HepG2 (cell line): Measurements from ENCODE around the gene PDIA6. TPM values are rescaled to one million over a fixed set of nuclear protein-coding genes. Genes with fewer than 3 reads are reported as not detected.

Experiments
- ATM ChIP-seq: fragments of 450-650 bp; IDR thresholded peaks from 2 replicates; pipeline ENCODE4 v1.7.1; 2017; ENCODE audit warnings: mild to moderate bottlenecking, borderline replicate concordance
- MED1 ChIP-seq: sonication (generic); formaldehyde crosslinking; IDR thresholded peaks from 2 replicates; pipeline ENCODE4 v1.4.0; 2020; ENCODE audit warnings: missing genetic modification reagents
- NKX3-1 ChIP-seq: sonication (generic); formaldehyde crosslinking; IDR thresholded peaks from 2 replicates; pipeline ENCODE4 v1.5.0; 2020; ENCODE audit warnings: missing genetic modification reagents
- ZBTB2 ChIP-seq: sonication (generic); formaldehyde crosslinking; IDR thresholded peaks from 2 replicates; pipeline ENCODE4 v1.8.0; 2022; ENCODE audit warnings: low read depth, missing genetic modification reagents
- ZC3H4 ChIP-seq: sonication (generic); formaldehyde crosslinking; IDR thresholded peaks from 2 replicates; pipeline ENCODE4 v1.4.0; 2020; ENCODE audit warnings: missing genetic modification reagents, borderline replicate concordance
- ZFP1 ChIP-seq: IDR thresholded peaks from 2 replicates; pipeline ENCODE4 v1.6.1; 2016
- ZNF687 ChIP-seq: sonication (generic); formaldehyde crosslinking; IDR thresholded peaks from 2 replicates; pipeline ENCODE4 v1.5.1; 2020; ENCODE audit warnings: mild to moderate bottlenecking, missing genetic modification reagents, moderate library complexity
- polyA plus RNA-seq, 8 experiments: library from polyadenylated mRNA; depleted of rRNA in 3 of 8; stranded (reverse) in 7 of 8; unstranded in 1 of 8; fragments of >200 nt; fragmentation: Illumina TruSeq in 4 of 8; extraction: Trizol in 4 of 8; gene quantifications; 2 replicates each; pipeline versions ENCODE4 v1.2.1 to v1.2.3, GENCODE V29; 2011 to 2016; ENCODE audit warnings: low read depth in 4 of 8, missing spikeins in 1 of 8, mixed read lengths in 1 of 8; ENCODE audit not compliant: insufficient read depth in 1 of 8
- total RNA-seq, 5 experiments: library from RNA; depleted of rRNA; stranded (reverse); fragments of >200 nt; fragmentation: Illumina TruSeq; extraction: Trizol; gene quantifications; 2 replicates each; pipeline ENCODE4 v1.2.3, GENCODE V29; 2016; ENCODE audit warnings: low read depth in 1 of 5
- TF ChIP-seq, protein P1 (sequence below): sonication (generic); formaldehyde crosslinking; IDR thresholded peaks from 2 replicates; pipeline ENCODE4 v1.5.0; 2020; ENCODE audit warnings: mild to moderate bottlenecking, missing genetic modification reagents

PDIA6 gene
- total and polyA plus RNA-seq, 2 of the 13 experiments (the other 11 are each of a cell fraction or from before 2014, with no cell fraction given): 586 to 642 TPM

DNA sequence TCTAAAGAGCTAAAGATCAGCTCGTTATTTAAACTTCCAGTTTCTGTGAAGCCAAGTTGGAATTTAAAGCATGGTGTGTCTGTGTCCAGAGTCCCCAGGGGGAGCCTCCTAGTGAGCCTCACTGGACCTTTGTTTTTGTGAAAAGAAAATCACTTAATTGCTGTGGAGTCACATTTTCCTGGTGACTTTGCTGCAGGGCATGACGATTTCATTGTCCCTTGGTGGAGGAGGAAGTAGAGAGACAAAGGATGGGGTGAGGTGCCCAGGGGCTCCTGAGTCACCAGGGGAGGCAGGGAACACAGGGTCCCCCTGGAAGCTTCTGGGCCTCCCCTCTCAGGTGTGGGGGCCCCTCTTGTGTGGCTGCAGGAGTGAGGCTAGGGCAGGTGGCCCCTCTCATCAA lies 71.4 kb downstream of the PDIA6 start (continued):
- TF ChIP-seq ZNF687 (CRISPR knock-in tag): no peak
- TF ChIP-seq, protein P1, sequence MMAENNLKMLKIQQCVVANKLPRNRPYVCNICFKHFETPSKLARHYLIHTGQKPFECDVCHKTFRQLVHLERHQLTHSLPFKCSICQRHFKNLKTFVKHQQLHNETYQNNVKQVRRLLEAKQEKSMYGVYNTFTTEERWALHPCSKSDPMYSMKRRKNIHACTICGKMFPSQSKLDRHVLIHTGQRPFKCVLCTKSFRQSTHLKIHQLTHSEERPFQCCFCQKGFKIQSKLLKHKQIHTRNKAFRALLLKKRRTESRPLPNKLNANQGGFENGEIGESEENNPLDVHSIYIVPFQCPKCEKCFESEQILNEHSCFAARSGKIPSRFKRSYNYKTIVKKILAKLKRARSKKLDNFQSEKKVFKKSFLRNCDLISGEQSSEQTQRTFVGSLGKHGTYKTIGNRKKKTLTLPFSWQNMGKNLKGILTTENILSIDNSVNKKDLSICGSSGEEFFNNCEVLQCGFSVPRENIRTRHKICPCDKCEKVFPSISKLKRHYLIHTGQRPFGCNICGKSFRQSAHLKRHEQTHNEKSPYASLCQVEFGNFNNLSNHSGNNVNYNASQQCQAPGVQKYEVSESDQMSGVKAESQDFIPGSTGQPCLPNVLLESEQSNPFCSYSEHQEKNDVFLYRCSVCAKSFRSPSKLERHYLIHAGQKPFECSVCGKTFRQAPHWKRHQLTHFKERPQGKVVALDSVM (CRISPR knock-in tag): no peak
- TF ChIP-seq NKX3-1 (CRISPR knock-in tag): no peak
- TF ChIP-seq MED1 (CRISPR knock-in tag): no peak
- no peak for TF ChIP-seq ZFP1 (CRISPR knock-in tag)
- TF ChIP-seq ZBTB2 (CRISPR knock-in tag): no peak
- TF ChIP-seq ATM: no peak
- no peak for TF ChIP-seq ZC3H4 (CRISPR knock-in tag)
